Midbrain (tissue), 1 donor: ENCODE results near the gene PABPN1L.

Experiments used
- DNase-seq: peaks from one replicate; lab custom pipeline; 2025; lab: John Stamatoyannopoulos, UW

Gene PABPN1L

GRCh38 chr16:88851616-88852015 lies 14.8 kb downstream of the PABPN1L start:
- no peak for DNase-seq

- DNase-seq, result no peak
These were observed 15.8 kb downstream of the PABPN1L start for GRCh38 chr16:88850531-88851199.

GRCh38 chr16:88848557-88848956 lies 17.9 kb downstream of the PABPN1L start:
- no peak for DNase-seq

- no peak for DNase-seq
These were observed 18.8 kb downstream of the PABPN1L start for GRCh38 chr16:88847654-88848053.

GRCh38 chr16:88846088-88846487 lies 20.4 kb downstream of the PABPN1L start:
- DNase-seq, result no peak

- DNase-seq, result no peak
These were observed 21.9 kb downstream of the PABPN1L start for GRCh38 chr16:88844419-88845036.

GRCh38 chr16:88843256-88843655 lies 23.2 kb downstream of the PABPN1L start:
- DNase-seq, result no peak

- DNase-seq, result no peak
These were observed 23.7 kb downstream of the PABPN1L start for GRCh38 chr16:88842806-88843205.

- no peak for DNase-seq
These were observed 24.1 kb downstream of the PABPN1L start for GRCh38 chr16:88842308-88842756.

- DNase-seq, result no peak
These were observed 24.7 kb downstream of the PABPN1L start for GRCh38 chr16:88841521-88842307.

GRCh38 chr16:88840600-88841215 lies 25.8 kb downstream of the PABPN1L start:
- no peak for DNase-seq

- DNase-seq, result no peak
These were observed 26.5 kb downstream of the PABPN1L start for GRCh38 chr16:88839745-88840599.

GRCh38 chr16:88839026-88839529 lies 27.4 kb downstream of the PABPN1L start:
- no peak for DNase-seq

GRCh38 chr16:88838566-88838965 lies 27.9 kb downstream of the PABPN1L start:
- DNase-seq, result no peak

GRCh38 chr16:88837806-88838205 lies 28.7 kb downstream of the PABPN1L start:
- DNase-seq, result no peak

- no peak for DNase-seq
These were observed 29.7 kb downstream of the PABPN1L start for GRCh38 chr16:88836791-88837190.

- DNase-seq, result no peak
These were observed 30.6 kb downstream of the PABPN1L start for GRCh38 chr16:88835818-88836217.

GRCh38 chr16:88835383-88835782 lies 31.1 kb downstream of the PABPN1L start:
- DNase-seq, result no peak

- no peak for DNase-seq
These were observed 31.8 kb downstream of the PABPN1L start for GRCh38 chr16:88834670-88835069.

GRCh38 chr16:88833086-88833485 lies 33.4 kb downstream of the PABPN1L start:
- no peak for DNase-seq

GRCh38 chr16:88831838-88832237 lies 34.6 kb downstream of the PABPN1L start:
- no peak for DNase-seq
